Suppressor macrophage treated with lipopolysaccharide for 4 hours (primary cell): ENCODE data around the gene BRSK1.

ENCODE experiments used
- DNase-seq: peaks from one replicate; pipeline ENCODE4 v3.0.0-alpha.2; 2020

BRSK1 gene

GRCh38 chr19:55355213-55355821 is 71.5 kb downstream of the BRSK1 start:
- no peak for DNase-seq

GRCh38 chr19:55358493-55358892 is 74.7 kb downstream of the BRSK1 start:
- no peak for DNase-seq

GRCh38 chr19:55358943-55359908 is 75.4 kb downstream of the BRSK1 start:
- DNase-seq = no peak

GRCh38 chr19:55360902-55361301 is 77.1 kb downstream of the BRSK1 start:
- DNase-seq = no peak
